Measurements from ENCODE around the gene NAV2.
"Not testable (repeated sequence)": the region's sequence is repeated elsewhere in the genome, so short reads cannot be mapped to it uniquely, and the experiment has no call there.

Gene NAV2

DNA sequence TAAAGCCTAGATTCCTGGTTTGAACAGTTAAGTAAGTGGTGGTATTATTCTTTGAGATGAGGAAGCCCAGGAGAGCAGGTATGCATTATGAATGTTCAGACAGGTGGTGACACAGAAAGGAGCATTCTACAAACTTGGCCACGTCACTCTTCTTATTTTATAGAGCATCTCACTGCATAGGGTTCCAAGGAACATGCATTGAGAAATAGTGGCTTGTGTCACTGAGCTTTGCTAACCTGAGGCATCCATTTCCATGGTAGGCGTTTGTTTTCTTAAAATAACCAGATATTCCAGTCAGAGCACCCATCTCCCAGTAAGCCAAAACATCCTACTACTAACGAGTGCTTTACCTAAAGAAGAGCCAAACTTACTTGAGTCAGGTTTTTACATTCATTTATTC is 169.7 kb downstream of the NAV2 start:
- no peak overlapping the region for H3K4me3 ChIP-seq (ENCODE audit: low read depth, low read length)

DNA sequence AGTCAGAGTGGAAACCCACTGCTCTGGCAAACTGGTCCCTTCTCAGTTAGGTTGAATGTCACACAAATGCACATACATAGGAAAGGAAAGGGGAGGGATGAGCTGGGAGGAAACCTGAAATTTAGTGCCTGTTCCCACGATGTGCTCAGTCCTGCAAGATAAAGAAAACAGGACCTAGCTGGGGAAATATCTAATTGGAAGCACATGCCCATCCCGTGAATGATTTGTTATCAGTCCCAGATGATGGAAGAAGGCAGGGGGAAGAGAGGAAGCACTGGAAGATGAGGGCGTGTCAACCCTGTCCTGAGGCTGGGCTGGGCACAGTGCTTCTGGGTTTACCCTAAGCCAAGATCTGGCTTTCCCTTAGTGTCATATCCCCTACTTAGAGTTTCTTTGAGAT is 173.9 kb downstream of the NAV2 start:
- H3K4me3 ChIP-seq (ENCODE audit: low read depth, low read length): no peak overlapping the region

DNA sequence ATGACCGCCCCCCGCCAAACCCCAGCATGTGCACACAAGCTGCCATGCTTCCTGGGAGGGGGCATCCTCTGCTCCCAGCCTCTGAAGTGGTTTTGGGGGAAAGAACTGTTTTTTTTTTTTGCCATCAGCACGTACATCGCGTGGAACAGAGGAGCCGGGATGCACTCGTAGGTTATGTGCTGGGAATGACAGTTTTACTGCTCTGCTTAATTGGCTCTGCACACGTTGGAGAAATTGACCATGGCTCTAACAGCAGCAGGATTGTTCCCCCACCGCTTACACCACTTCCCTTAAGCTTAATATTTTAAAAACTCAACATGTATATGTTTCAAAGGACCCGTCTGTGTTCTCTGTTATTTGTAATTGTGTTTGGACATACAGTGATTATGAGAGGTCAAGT is 175.2 kb downstream of the NAV2 start:
- H3K4me3 ChIP-seq (ENCODE audit: low read depth, low read length): no peak overlapping the region

DNA sequence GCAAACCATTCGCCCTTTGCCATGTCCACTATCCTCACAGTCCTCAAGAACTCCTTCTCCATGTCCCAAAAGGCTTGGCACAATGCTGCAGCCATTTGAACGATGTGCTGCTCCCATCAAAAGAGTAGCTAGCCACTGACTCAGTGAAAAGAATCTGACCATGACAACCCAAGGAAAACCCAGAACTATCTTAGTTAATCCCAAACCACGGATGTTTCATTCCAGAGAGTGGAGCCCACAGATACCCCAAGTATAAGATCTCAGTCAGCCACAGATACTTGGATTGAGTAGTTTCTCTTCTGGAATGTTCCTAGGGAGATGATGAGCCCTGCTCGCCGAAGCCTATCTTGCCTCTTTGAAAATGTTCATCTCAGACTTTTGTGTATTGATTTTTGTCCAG is 176.9 kb downstream of the NAV2 start:
- no peak overlapping the region for H3K4me3 ChIP-seq (ENCODE audit: low read depth, low read length)

DNA sequence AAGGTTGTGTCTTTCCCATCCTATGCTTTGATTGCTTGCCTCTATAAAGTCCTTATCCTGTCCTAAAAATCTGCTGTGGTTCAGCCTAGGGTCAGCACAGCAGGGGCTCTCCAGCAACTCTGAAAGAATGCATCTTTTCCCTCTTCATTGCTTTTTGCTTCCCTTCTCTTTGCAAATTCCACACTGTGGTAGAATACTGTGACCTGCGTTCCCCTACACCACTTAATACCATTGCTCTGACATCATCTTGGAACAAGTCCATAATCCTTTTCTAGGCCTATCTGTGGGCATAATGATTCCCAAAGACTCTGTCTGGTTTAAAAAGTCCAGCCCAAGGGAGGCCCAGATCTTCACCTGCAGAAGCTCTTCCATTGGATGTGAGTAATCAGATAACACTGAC is 177.7 kb downstream of the NAV2 start:
- H3K4me3 ChIP-seq (ENCODE audit: low read depth, low read length): no peak overlapping the region

DNA sequence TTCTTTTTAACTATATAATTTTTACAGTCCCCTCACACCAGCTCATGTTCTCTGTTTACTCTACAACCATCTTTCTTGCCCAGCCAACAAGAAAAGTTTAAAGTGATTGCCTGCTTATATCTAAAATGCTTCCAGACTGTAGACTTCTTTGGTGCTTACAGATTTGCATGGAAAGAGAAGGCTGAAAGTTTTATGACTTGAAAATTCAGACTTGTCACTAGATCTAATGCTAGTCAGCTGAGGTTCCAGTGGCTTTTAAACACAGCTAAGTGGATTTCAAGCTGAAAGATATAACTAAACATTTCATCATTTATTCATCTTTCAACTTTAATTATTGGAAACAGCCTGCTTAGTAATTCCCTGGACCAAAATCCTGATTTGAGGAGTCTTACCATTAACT is 178.4 kb downstream of the NAV2 start:
- H3K4me3 ChIP-seq (ENCODE audit: low read depth, low read length): no peak overlapping the region

DNA sequence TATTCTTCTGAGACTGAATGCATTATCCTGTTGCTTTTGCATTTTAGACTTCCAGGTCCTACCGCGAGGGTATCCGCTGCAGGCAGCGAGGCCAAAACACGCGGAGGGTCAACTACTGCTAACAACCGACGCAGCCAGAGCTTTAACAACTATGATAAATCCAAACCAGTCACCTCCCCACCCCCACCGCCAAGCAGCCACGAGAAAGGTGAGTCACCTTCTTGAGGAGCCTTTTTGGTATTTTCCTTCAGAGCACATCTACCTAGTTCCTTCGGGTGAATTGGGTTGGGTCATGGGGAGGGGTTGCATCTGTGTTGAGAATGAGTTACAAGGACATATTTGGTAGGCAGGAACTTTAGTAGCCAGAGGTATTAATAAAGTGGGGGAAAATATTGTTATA is 179.8 kb downstream of the NAV2 start:
- H3K4me3 ChIP-seq (ENCODE audit: low read depth, low read length): no peak overlapping the region

DNA sequence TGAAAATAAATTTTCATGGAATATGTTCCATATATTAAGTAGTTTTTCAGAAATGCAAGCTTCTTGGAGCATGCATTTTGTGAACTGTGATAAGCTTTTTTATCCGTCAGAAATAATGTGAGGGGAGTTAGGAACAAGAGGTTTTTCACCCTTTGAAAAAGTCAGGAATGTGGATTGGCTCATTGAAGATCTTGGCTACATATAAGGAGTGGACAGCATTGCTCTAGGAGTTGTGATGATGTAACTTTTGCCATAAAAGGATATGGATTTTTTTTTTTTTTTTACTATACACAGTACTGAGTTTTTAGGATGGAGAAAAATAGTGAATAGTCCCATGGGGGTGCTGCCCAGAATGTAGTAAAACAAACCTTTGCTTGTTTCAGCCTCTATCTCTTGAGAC is 180.2 kb downstream of the NAV2 start:
- H3K4me3 ChIP-seq (ENCODE audit: low read depth, low read length): no peak overlapping the region

DNA sequence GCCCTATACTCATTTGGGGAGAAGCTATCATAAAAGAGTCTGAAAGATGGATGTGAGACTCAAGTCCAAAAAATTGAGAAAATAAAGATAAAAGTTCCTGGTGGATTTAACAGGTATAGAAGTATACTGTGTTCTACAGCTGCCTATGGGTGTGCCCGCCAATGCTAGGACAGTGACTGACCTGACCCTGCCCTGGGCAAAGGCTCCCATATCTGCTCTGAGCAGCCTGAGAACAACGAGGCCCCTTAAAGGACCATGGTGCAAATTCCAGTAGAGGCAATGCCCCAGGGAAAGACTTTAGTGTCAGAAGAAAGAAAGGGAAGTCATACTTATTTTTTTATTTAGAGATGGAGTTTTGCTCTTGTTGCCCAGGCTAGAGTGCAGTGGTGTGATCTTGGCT is 181.8 kb downstream of the NAV2 start:
- no peak overlapping the region for H3K4me3 ChIP-seq (ENCODE audit: low read depth, low read length)

DNA sequence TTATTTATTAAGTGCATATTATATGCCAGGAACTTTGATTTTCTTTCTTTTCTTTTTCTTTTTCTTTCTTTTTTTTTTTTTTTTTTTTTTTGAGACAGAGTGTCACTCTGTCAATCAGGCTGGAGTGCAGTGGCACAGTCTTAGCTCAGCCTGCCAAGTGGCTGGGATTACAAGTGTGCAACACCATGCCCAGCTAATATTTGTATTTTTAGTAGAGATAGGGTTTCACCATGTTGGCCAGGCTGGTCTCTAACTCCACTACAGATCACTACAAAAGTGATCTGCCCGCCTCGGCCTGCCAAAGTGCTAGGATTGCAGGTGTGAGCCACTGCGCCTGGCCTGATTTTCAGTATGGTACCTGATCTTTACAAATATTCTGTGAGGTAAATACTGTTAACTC is 182.4 kb downstream of the NAV2 start:
- H3K4me3 ChIP-seq (ENCODE audit: low read depth, low read length): not testable (repeated sequence)

DNA sequence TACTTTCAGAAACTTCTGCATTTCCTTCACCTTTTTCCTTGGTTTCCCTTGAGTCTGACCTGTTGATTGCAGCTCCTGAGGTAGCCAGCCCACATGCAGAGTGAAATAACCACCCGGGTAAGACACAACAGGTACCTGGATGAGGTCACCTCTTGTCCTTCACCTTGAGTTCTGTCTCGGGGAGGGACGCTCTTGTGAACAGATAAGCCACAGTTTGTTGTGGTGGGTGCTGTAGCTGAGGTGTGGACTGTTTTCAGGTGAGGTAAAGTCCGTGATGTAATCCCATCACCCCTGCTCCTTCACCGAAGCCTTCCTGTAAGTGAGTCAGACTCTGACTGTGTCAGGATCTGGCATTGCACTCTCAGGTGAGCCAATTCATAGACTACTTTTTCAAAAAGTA is 183.1 kb downstream of the NAV2 start:
- H3K4me3 ChIP-seq (ENCODE audit: low read depth, low read length): no peak overlapping the region

DNA sequence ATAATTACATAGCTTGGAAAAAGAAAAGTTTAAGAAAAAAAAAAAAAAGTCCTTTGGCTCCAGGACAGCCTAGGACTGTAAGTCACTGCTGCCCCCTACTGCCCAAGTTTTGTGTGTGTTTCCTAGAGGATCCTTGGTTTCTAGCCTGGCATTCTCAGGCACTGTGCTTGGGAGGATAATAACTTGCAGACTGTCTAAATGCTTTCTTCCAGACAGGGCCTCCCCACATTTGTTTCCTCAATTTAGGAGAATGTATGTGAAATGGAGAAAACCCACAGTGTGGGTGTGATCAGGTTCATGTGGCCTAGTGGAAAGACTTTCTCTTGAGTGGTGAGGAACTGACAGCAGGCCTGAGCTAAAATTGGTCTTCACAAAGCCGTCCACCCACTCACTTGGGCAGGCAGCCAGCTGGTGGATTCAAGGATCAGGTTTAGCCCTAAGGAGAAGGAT is 191.0 kb downstream of the NAV2 start:
- H3K4me3 ChIP-seq (ENCODE audit: low read depth, low read length): no peak overlapping the region

DNA sequence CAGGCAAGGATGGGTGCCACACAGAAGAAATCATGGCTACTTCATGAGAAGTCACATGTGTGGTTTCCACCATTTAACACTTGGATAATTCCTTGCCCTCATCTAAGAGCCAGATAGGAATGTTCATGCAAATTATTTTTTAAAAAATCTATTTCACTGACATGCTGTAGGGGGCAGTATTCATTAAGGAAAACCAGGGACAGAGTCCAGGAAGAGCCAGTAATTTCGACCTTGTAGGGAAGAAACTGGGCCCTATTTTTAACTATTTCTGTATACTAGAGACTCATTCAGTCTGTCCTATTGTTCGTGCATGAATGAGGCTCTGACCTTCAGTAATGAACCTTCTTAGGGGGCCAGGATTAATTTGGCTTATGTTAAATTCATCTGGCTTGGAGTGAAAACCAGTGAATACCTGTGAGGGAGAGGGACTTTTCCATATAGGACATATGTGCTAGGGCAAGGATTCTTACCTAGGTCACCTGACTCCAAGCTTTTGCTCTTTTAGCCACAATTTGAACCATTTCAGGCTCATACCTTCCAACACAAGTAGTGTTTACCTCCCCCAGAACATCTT is 192.7 kb downstream of the NAV2 start:
- no peak overlapping the region for H3K4me3 ChIP-seq (ENCODE audit: low read depth, low read length)

DNA sequence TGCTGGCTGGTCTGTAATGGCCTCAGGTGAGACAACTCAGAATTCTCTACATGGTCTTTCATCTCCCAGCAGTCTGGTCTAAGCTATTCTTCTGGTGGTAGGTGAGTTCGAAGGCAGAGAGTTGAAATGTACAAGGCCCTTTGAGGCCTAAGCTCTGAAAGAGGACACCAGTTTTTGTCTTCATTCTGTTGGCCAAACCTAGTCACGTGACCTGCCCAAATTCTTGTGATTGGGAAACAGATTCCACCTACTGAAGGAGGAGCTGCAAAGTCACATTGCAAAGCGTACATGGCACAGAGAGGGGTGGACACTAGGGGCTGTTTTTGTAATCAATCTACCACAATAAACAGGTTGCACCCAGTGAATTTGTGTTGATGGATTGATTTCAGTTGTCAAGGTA is 193.5 kb downstream of the NAV2 start:
- no peak overlapping the region for H3K4me3 ChIP-seq (ENCODE audit: low read depth, low read length)

DNA sequence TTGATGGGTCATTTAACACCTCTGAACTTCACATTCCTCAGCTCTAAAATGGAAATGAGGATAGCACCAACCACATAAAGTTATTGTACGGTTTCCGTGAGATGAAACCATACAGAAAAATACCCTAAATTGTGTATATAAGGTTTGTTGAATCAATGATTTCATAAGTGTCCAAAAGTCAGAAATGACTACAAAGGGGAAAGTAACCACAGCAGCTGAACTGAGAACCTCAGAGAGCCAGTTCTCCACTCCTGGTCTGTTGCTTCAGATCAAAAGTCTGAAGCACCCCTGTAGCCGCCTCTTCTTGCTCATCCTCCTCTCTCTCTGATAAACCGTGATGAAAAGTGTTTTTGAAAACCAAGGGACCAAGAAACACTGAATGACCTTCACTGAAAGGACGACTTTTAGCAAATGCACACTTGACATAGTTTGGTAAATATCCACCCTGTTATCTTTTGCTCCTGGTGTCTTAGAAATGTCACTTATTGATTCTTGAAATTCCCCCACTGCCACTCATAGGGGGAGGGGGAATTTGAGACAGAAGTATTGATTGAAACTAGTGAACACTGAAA is 194.5 kb downstream of the NAV2 start:
- H3K4me3 ChIP-seq (ENCODE audit: low read depth, low read length): no peak overlapping the region

DNA sequence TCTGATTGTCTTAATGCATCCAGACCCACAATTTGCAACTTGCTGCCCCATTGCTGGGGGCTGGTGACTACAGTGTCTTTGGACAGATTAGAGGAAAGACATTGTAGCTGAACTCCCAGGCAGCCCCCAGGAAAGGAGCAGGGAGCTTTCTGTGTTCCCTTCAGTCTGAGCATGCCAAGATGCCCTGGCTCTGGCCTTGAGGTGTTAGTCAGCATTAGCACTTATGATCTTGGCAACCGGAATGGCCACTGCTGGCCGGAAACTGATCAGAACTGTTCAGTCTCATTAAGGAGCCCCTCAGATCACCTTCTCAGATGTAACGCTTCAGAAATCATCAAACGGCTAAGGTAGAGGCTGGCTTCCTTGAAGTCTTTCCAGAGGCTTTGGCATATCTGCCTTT is 195.2 kb downstream of the NAV2 start:
- no peak overlapping the region for H3K4me3 ChIP-seq (ENCODE audit: low read depth, low read length)

DNA sequence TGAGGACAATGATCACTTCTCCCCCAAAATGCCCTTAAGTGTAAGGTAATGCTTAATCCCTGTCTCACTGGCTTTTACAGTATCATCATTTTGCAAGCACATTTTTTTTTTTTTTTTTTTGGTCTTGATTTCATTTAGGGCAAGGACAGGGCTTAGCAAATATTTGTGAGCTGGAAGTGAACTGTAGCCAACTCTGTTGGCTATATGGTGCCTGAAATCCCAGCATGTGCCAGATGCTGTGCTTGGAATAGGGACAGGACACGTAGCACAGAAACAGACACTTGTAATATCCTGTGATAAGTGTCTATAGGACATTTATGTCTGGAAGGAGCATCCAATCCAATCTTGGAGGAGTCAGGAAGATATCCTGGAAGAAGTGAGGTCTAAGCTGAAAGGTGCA is 198.3 kb downstream of the NAV2 start:
- H3K4me3 ChIP-seq (ENCODE audit: low read depth, low read length): no peak overlapping the region

DNA sequence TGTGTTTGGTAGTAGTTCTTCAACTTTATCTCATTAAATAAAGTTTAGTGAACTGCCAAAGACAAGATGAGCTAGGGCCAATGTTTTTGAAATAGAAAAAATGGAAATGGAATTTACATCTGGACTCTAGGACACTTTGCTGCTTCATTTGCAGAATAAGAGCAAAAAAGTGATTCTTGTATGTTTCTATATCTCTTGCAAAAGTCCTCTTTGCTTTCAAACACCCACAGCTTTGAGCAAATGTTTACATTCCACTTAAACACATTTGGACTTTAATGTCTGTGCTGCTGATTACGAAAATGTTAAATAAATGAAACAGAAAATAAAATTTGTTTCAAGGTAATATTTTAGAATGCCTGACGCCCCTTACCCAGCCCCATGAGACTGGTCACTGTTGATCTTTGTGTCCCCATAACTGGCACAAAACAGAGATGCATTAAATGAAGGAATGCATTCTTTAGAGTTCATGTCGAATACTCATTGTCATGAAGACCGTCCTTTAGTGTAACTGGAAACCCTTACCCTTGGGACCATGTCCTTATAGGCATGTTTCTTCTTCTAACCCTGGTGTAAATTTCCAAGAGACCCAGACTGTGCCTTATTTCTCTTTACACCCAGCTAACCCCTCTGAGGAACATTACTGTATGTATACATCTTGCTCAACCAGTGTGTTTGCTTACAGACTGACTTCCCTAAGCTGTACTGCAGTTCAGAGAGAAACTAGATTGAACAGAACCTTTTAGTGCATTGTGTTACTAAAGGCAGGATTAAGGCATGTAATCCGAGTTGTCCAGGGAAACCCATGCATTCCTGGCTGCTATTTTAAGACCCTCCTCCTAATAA is 199.7 kb downstream of the NAV2 start:
- no peak overlapping the region for H3K4me3 ChIP-seq (ENCODE audit: low read depth, low read length)

DNA sequence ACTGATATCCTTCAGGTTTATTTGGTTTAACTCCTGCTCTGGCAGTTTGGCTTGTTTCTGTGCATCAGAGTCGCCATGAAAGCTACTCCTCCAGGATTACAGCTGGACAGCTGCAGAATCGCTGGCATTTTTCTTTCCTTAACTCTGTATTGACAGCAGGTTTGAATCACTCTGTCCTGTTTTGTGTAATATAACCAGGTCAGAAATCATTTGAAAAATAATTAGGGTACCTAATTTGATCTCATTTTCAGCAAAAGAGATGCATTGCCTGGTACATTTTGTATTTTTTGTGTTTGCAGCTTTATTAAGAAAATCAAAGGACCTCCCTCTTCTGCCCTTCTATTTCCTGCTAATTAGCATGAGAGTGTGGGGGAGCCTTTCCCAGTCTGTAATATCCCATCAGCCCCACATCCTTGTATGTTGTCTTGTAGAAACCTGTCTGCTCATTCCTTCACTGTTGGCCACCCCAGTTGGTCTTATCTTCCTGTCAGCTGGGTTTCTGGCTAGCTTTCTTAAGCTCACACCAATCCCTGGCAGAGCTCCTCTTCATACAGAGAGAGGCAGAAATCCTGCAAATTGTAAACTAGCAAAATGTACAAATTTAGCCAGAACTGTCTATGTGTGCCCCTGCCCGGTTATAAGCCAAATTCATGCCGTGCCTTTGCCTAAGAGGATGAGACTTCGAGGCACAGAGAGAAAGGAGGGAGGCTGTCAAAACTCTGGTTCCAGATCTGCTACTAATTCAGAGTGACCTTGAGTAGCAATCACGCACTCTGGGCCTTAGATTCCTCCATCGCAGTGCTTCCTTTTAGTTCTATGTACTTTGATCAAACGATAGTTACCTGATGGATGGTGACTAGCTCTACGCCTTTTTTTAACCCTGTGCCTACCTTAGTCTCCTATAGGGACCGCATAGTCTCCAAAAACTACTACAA is 200.6 kb downstream of the NAV2 start:
- no peak overlapping the region for H3K4me3 ChIP-seq (ENCODE audit: low read depth, low read length)

DNA sequence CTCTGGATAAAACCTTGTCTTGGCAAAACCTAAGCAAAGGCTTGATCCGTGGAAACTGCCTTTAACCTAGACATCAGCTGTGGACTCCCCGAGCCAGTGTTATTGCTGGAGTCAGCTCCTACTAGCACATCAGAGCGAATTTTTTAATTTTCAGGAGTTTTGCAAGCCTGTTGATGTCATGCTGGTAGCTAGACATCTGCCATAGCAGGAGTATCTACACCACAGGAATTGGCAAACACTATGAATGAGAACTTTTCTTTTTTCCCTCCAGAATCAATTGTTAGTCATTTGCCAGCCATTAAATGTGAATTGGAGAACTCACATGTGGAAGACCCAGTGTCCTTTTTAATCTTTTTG is 201.2 kb downstream of the NAV2 start:
- no peak overlapping the region for H3K4me3 ChIP-seq (ENCODE audit: low read depth, low read length)

DNA sequence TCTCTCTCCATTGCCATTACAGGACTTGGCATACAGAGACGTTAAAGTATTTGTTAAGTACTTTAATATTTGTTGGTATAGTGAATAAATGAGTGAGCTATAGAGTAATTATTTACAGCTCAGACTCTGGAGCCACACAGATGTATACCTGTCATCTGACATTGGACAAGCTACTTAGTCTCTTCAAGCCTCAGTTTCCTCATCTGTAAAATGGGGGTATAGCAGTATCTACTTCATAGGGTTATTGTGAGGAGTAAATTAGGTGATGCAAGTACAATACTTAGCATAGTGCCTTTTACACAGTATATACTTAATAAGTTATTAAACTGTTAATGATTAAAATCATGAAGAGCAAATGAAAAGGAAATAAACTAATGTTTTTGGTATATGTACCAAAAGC is 203.2 kb downstream of the NAV2 start:
- no peak overlapping the region for H3K4me3 ChIP-seq (ENCODE audit: low read depth, low read length)

All from iPS-11a (cell line).